HCT116 (cell line): Measurements from ENCODE around the gene TAL1. TPM values are rescaled to one million over a fixed set of nuclear protein-coding genes. Genes with fewer than 3 reads are reported as not detected.

ENCODE experiments used
- ATAC-seq: fragments of 200-7000 bp; cut with Tn5 transposase; 2 replicates; pipeline ENCODE4 v1.9.1; 2020; ENCODE audit warnings: mild to moderate bottlenecking, moderate library complexity
- BruUV-seq: library from RNA; stranded (reverse); fragments of 400-500 nt; replicated peaks from 2 replicates; lab custom pipeline; 2021; lab: Mats Ljungman, UMichigan
- CTCF ChIA-PET: fragments of 300-600 bp; sonication (Branson Sonifier 250); formaldehyde crosslinking; loops from one replicate; lab custom pipeline; 2021; ENCODE audit warnings: antibody characterized with exemption; lab: Charles Lee
- POLR2A ChIA-PET: fragments of 300-600, 350-600 bp; sonication (Branson Sonifier 250); formaldehyde crosslinking; loops from one replicate; lab custom pipeline; 2021; ENCODE audit warnings: antibody characterized with exemption; lab: Charles Lee
- RAD21 ChIA-PET, 2 experiments: fragments of 300-600 bp; sonication (Branson Sonifier 250); formaldehyde crosslinking; loops; one replicate each; lab custom pipeline; 2023; ENCODE audit warnings: low total read pairs in 2 of 2; ENCODE audit not compliant: uncharacterized antibody in 2 of 2, unreplicated experiment in 2 of 2, low non-redundant PET in 1 of 2; lab: Charles Lee
- DNase-seq: peaks from one replicate; pipeline ENCODE4 v3.0.0-alpha.2; 2010; ENCODE audit warnings: low read depth, low spot score
- H2AFZ ChIP-seq: fragments of 200-600 bp; shearing (Covaris generic), sonication (generic); 2 replicates; pipeline ENCODE4 v1.6.1; 2017; ENCODE audit warnings: low read depth, mixed run types, mixed read lengths, antibody characterized with exemption, low read length; ENCODE audit not compliant: poor library complexity, severe bottlenecking
- H3K27ac ChIP-seq: 2 replicates; pipeline ENCODE4 v1.5.1; 2012; ENCODE audit warnings: low read depth, low read length
- H3K27me3 ChIP-seq: fragments of 200-600 bp; sonication (generic); 2 replicates; pipeline ENCODE4 v1.6.1; 2016; ENCODE audit warnings: mixed run types, low read length, mixed read lengths; ENCODE audit not compliant: insufficient read depth
- H3K36me3 ChIP-seq, 2 experiments: fragments of 200-500 bp in 1 of 2; fragments of 200-600 bp in 1 of 2; sonication (Bioruptor generic) in 1 of 2; sonication (generic) in 1 of 2; 2 replicates each; pipeline versions ENCODE4 v1.5.1 to v1.6.1; 2014 to 2016; ENCODE audit warnings: low read length in 2 of 2, inconsistent platforms in 1 of 2, mixed read lengths in 1 of 2, mixed run types in 1 of 2; ENCODE audit not compliant: insufficient read depth in 2 of 2, control insufficient read depth in 1 of 2
- H3K4me1 ChIP-seq, 2 experiments: fragments of 200-600 bp in 1 of 2; sonication (generic) in 1 of 2; 2 replicates each; pipeline versions ENCODE4 v1.5.1 to v1.6.1; 2012 to 2017; ENCODE audit warnings: low read length in 2 of 2, inconsistent platforms in 1 of 2, mild to moderate bottlenecking in 1 of 2, mixed read lengths in 1 of 2, mixed run types in 1 of 2, moderate library complexity in 1 of 2; ENCODE audit not compliant: insufficient read depth in 2 of 2, control insufficient read depth in 1 of 2
- H3K4me2 ChIP-seq: fragments of 200-600 bp; sonication (generic); 2 replicates; pipeline ENCODE4 v1.6.1; 2017; ENCODE audit warnings: mixed run types, low read length, mixed read lengths
- H3K4me3 ChIP-seq, 2 experiments: fragments of 200-600 bp in 1 of 2; sonication (generic) in 1 of 2; replicated peaks in 1 of 2; 2 replicates each; pipeline ENCODE4 v1.5.1; 2011 to 2016; ENCODE audit warnings: low read length in 2 of 2, control low read depth in 1 of 2, low read depth in 1 of 2, mild to moderate bottlenecking in 1 of 2, mixed read lengths in 1 of 2, mixed run types in 1 of 2
- H3K79me2 ChIP-seq: fragments of 200-600 bp; sonication (generic); 2 replicates; pipeline ENCODE4 v1.6.1; 2017; ENCODE audit warnings: mild to moderate bottlenecking, mixed run types, low read length, moderate library complexity, mixed read lengths; ENCODE audit not compliant: insufficient read depth
- H3K9ac ChIP-seq: fragments of 200-600 bp; sonication (generic); 2 replicates; pipeline ENCODE4 v1.6.1; 2016; ENCODE audit warnings: low read length, mixed read lengths
- H3K9me2 ChIP-seq: fragments of 200-600 bp; sonication (generic), shearing (Covaris generic); 2 replicates; pipeline ENCODE4 v1.6.1; 2017; ENCODE audit warnings: mixed run types, mild to moderate bottlenecking, moderate library complexity; ENCODE audit not compliant: insufficient read depth
- H3K9me3 ChIP-seq, 2 experiments: fragments of 200-500 bp in 1 of 2; fragments of 200-600 bp in 1 of 2; sonication (Bioruptor generic) in 1 of 2; sonication (generic) in 1 of 2; 2 replicates each; pipeline ENCODE4 v1.6.1; 2014 to 2017; ENCODE audit warnings: low read length in 2 of 2, mixed read lengths in 2 of 2, inconsistent platforms in 1 of 2, low read depth in 1 of 2, mild to moderate bottlenecking in 1 of 2, mixed run types in 1 of 2, moderate library complexity in 1 of 2; ENCODE audit not compliant: control insufficient read depth in 1 of 2, insufficient read depth in 1 of 2
- H4K20me1 ChIP-seq: fragments of 200-600 bp; sonication (generic), shearing (Covaris generic); 2 replicates; pipeline ENCODE4 v1.6.1; 2017; ENCODE audit warnings: mixed run types, mild to moderate bottlenecking, moderate library complexity; ENCODE audit not compliant: insufficient read depth
- CTCF ChIP-seq, 3 experiments: fragments of 200-600 bp in 1 of 3; sonication (generic) in 1 of 3; IDR thresholded peaks in 2 of 3; conservative IDR thresholded peaks in 1 of 3; 2 replicates each; pipeline ENCODE4 v1.5.1; 2012 to 2017; ENCODE audit warnings: low read depth in 2 of 3, low read length in 2 of 3, antibody characterized with exemption in 1 of 3, borderline replicate concordance in 1 of 3, control low read depth in 1 of 3, mild to moderate bottlenecking in 1 of 3, mixed read lengths in 1 of 3, mixed run types in 1 of 3, moderate library complexity in 1 of 3; ENCODE audit not compliant: insufficient read depth in 1 of 3
- EGR1 ChIP-seq: IDR thresholded peaks from 2 replicates; pipeline ENCODE4 v1.6.1; 2012; ENCODE audit warnings: low read depth
- RAD21 ChIP-seq: IDR thresholded peaks from 2 replicates; pipeline ENCODE4 v1.6.1; 2012; ENCODE audit warnings: low read depth, mild to moderate bottlenecking
- REST ChIP-seq: IDR thresholded peaks from 2 replicates; pipeline ENCODE4 v1.6.1; 2012; ENCODE audit warnings: low read depth
- SIN3A ChIP-seq: IDR thresholded peaks from 2 replicates; pipeline ENCODE4 v1.6.1; 2012; ENCODE audit warnings: low read depth
- intact Hi-C: fragments of 100-400 bp; cut with micrococcal nuclease; formaldehyde crosslinking; loops from 2 replicates; pipeline ENCODE4 v1.10.0; 2022
- total RNA-seq: library from RNA; stranded (reverse); gene quantifications from one replicate; pipeline ENCODE4 v1.2.1, GENCODE V29; 2021; ENCODE audit not compliant: unreplicated experiment

TAL1 gene
- total RNA-seq, 1 experiment from 2014 or later, result 0.05 TPM

- Histone ChIP-seq H3K27ac (no peak overlapping the region), H3K9ac (no peak overlapping the region), H3K9me2 (no peaks in the 10 kb centered on the region), H3K4me1 (peaks cover 4 to 22% of the 10 kb centered on the region in 2 experiments), H3K79me2 (no peaks in the 10 kb centered on the region), H4K20me1 (no peaks in the 10 kb centered on the region), H3K27me3 (no peaks in the 10 kb centered on the region), H3K36me3 (no peaks in the 10 kb centered on the region), H3K4me2 (peak overlapping the region; percentile 56), H3K9me3 (no peaks in the 10 kb centered on the region), H2AFZ (no peak overlapping the region), H3K4me3 (no peak overlapping the region)
- intact Hi-C loops, result loop anchor here (5.0 to 10.0 kb wide), 3 partner anchors 241 to 552 kb away; no protein-coding TSS in a partner anchor
- ATAC-seq (peak; percentile 59), DNase-seq (peak; percentile 56)
- POLR2A ChIA-PET, result no interaction called here
- CTCF ChIA-PET, result interaction anchor here (2.0 kb wide), 1 partner anchor 262 kb away, joined by 7 read pairs; the partner anchor contains the start of gene FOXD2
- no TSS peak for BruUV-seq
- RAD21 ChIA-PET, result no interaction called here
- TF ChIP-seq RAD21 (peak; percentile 70), REST (no peak), SIN3A (no peak), EGR1 (no peak), CTCF (IDR thresholded peaks at IDR 0.05 in 2 of 3, conservative IDR thresholded peaks at IDR 0.05 in 1 of 3; ENCODE audit: borderline replicate concordance in 1 of 3, insufficient read depth in 1 of 3, low read depth in 2 of 3, low read length in 2 of 3) (peak; percentile 71 to 97 (median 92))
Observed at GRCh38 chr1:47175227-47175934, 56.6 kb downstream of the TAL1 start.
